ENCODE measurements around the gene DIO3.

DNA sequence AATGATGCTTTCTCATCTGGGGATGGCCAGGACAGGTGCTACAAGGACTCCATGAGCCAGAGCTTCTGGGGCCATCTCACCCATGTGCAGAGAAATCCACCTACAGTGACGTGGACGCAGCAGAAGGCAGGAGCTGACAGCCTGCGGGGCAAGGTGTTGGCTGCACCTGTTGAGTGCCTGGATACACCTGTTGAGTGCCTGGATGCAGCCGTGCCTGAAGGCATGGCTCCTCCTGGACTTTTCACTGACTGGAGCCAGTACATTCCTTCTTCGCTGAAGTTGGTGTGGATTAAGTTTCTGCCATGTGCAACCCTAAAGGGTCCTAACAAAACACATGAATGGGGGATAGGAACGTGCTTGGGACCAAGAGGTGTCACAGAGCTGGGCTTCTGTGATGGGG is 7.4 kb upstream of the DIO3 start:
- TF ChIP-seq, protein P1, sequence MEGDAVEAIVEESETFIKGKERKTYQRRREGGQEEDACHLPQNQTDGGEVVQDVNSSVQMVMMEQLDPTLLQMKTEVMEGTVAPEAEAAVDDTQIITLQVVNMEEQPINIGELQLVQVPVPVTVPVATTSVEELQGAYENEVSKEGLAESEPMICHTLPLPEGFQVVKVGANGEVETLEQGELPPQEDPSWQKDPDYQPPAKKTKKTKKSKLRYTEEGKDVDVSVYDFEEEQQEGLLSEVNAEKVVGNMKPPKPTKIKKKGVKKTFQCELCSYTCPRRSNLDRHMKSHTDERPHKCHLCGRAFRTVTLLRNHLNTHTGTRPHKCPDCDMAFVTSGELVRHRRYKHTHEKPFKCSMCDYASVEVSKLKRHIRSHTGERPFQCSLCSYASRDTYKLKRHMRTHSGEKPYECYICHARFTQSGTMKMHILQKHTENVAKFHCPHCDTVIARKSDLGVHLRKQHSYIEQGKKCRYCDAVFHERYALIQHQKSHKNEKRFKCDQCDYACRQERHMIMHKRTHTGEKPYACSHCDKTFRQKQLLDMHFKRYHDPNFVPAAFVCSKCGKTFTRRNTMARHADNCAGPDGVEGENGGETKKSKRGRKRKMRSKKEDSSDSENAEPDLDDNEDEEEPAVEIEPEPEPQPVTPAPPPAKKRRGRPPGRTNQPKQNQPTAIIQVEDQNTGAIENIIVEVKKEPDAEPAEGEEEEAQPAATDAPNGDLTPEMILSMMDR (conservative IDR thresholded peaks at IDR 0.05; ENCODE audit: low read depth, low read length): no peak
- TF ChIP-seq EZH2 (IDR thresholded peaks at IDR 0.05; ENCODE audit: low read length, unreplicated experiment) (no peak), EZH2phosphoT487 (IDR thresholded peaks at IDR 0.05; ENCODE audit: borderline replicate concordance, low read length) (no peak)
